GM12891 (cell line): ENCODE measurements around the gene BAHCC1.

ENCODE experiments used
- DNase-seq: peaks from one replicate; pipeline ENCODE4 v3.0.0; 2011; ENCODE audit warnings: low spot score; ENCODE audit not compliant: insufficient read length
- FAIRE-seq: peaks from 2 replicates; lab custom pipeline; 2011; peaks lifted over from hg19 to GRCh38; lab: Jason Lieb, UNC
- PAX5 ChIP-seq: IDR thresholded peaks from 2 replicates; pipeline ENCODE4 v1.6.1; 2011; ENCODE audit warnings: low read length, moderate library complexity, mild to moderate bottlenecking; ENCODE audit not compliant: insufficient read depth, severe bottlenecking
- POLR2A ChIP-seq: IDR thresholded peaks from 2 replicates; pipeline ENCODE4 v1.6.1; 2011; ENCODE audit warnings: low read depth, low read length, control low read depth
- POLR2AphosphoS5 ChIP-seq: IDR thresholded peaks from 2 replicates; pipeline ENCODE4 v1.6.1; 2011; ENCODE audit warnings: low read depth, low read length, control low read depth
- POU2F2 ChIP-seq: IDR thresholded peaks from 2 replicates; pipeline ENCODE4 v1.6.1; 2011; ENCODE audit warnings: low read depth, mild to moderate bottlenecking, control low read depth, low read length, moderate library complexity
- SPI1 ChIP-seq: IDR thresholded peaks from 2 replicates; pipeline ENCODE4 v1.6.1; 2011; ENCODE audit warnings: low read depth, low read length, control low read depth
- TAF1 ChIP-seq: IDR thresholded peaks from 2 replicates; pipeline ENCODE4 v1.6.1; 2011; ENCODE audit warnings: low read depth, low read length, control low read depth

The BAHCC1 gene

DNA sequence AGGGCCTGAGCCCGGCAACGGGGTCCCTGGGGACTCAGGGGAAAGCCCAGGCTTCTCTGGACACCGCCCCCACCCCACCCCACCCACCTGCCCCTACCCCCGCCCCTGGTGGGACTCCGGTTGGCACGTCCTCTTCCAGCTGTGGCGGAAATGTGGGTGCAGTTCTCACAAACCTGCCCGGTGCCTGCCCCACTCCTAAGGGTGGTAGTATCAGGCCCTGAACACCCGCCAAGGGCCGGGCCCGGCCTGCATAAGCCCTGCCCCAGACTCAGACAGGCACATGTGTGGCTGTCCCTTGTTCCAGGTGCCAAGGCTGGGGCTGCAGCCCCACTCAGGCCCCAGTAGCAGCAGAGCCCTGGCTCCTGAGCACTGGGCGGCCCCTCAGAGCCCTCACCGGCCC lies 59.2 kb downstream of the BAHCC1 start:
- DNase-seq, result no peak
- no peak for TF ChIP-seq POU2F2
- TF ChIP-seq POLR2AphosphoS5, result no peak
- TF ChIP-seq TAF1, result no peak
- TF ChIP-seq SPI1, result no peak
- no peak for TF ChIP-seq PAX5
- no peak for TF ChIP-seq POLR2A
- FAIRE-seq, result no peak

- TF ChIP-seq SPI1, result no peak
- TF ChIP-seq TAF1, result no peak
- no peak for TF ChIP-seq POLR2A
- no peak for TF ChIP-seq POU2F2
- no peak for TF ChIP-seq POLR2AphosphoS5
- TF ChIP-seq PAX5, result no peak
- no peak for FAIRE-seq
- DNase-seq, result no peak
Observed at GRCh38 chr17:81455387-81455786, 60.1 kb downstream of the BAHCC1 start.

DNA sequence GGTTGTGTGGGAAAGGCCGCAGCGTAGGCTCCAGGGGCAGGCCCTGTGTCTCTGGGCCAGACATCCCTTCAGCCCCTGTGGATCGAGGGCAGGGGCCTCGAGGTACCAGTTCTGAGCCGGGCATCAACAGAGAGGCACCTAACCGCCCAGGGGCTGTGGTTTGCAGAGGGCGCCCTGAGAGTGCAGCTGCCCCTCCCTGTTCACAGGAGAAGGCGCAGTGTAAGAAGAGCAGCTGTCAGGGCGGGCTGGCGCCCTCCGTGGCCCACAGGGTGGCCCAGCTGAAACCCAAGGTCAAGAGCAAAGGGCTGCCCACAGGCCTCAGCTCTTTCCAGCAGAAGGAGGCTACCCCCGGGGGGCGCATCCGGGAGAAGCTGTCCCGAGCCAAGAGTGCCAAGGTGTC lies 60.8 kb downstream of the BAHCC1 start:
- no peak for FAIRE-seq
- no peak for DNase-seq
- TF ChIP-seq POLR2AphosphoS5, result no peak
- no peak for TF ChIP-seq POLR2A
- no peak for TF ChIP-seq PAX5
- no peak for TF ChIP-seq POU2F2
- no peak for TF ChIP-seq TAF1
- TF ChIP-seq SPI1, result no peak

DNA sequence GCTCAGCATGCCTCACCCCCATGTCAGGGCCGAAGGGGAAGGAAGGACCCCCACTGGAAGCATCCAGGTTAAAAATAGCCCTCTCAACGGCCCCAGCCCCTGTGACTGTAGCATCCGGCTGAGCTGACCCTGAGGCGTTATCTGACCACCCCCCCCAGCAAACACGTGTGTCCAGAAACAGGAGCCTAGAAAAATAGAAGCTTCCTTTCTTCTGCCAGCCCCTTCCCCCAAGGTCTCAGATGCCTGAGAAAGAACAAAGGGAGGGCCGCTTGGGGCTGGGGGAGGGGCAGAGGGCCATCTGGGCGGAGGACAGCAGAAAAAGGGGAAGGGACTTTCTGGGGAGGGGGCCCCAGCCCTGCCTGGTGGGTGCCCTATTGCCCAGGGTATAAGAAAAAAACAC lies 61.5 kb downstream of the BAHCC1 start:
- no peak for TF ChIP-seq SPI1
- TF ChIP-seq TAF1, result no peak
- no peak for TF ChIP-seq PAX5
- TF ChIP-seq POLR2A, result no peak
- TF ChIP-seq POLR2AphosphoS5, result no peak
- TF ChIP-seq POU2F2, result no peak
- no peak for FAIRE-seq
- DNase-seq, result no peak

- FAIRE-seq (no peak), DNase-seq (no peak)
- TF ChIP-seq PAX5, result no peak
Observed at GRCh38 chr17:81457401-81457800, 62.1 kb downstream of the BAHCC1 start.

DNA sequence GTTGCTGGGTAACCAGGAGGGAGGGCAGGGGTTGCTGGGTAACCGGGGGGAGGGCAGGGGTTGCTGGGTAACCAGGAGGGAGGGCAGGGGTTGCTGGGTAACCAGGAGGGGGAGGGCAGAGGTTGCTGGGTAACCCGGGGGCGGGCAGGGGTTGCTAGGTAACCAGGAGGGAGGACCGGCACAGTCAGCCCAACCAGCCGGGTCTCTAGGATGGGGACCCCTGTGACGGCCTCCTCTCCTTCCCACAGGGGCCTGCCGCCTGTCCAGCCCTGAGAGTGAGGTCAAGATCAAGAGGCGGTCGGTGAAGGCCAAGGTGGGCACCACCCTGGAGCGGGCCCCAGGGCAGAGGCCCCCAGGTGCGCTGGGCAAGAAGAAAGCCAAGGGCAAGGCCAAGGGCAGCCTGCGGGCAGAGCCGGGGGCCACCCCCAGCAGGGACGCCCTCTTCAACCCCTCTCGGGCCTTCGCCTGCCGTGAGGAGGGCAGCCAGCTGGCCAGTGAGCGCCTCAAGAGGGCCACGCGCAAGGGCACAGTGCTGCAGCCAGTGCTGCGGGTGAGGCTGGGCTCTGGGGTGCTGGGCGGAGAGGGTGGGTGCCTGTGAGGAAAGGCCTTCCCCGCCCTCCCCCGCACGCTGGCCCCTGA lies 62.8 kb downstream of the BAHCC1 start:
- DNase-seq (no peak), FAIRE-seq (no peak)
- TF ChIP-seq POLR2A, result no peak
- TF ChIP-seq PAX5, result no peak
- no peak for TF ChIP-seq POLR2AphosphoS5
- no peak for TF ChIP-seq POU2F2
- TF ChIP-seq SPI1, result no peak
- TF ChIP-seq TAF1, result no peak

GRCh38 chr17:81458628-81459027 lies 63.4 kb downstream of the BAHCC1 start:
- no peak for DNase-seq
- no peak for FAIRE-seq

GRCh38 chr17:81459224-81459623 lies 64.0 kb downstream of the BAHCC1 start:
- DNase-seq, result no peak
- FAIRE-seq, result no peak
- TF ChIP-seq POU2F2 (no peak), PAX5 (no peak), SPI1 (no peak), TAF1 (no peak)

More at GRCh38 chr17:81458628-81459027, 63.4 kb downstream of the BAHCC1 start:
- TF ChIP-seq PAX5, result no peak
- TF ChIP-seq TAF1, result no peak
- no peak for TF ChIP-seq POLR2A
- no peak for TF ChIP-seq POLR2AphosphoS5
- TF ChIP-seq SPI1, result no peak
- no peak for TF ChIP-seq POU2F2

DNA sequence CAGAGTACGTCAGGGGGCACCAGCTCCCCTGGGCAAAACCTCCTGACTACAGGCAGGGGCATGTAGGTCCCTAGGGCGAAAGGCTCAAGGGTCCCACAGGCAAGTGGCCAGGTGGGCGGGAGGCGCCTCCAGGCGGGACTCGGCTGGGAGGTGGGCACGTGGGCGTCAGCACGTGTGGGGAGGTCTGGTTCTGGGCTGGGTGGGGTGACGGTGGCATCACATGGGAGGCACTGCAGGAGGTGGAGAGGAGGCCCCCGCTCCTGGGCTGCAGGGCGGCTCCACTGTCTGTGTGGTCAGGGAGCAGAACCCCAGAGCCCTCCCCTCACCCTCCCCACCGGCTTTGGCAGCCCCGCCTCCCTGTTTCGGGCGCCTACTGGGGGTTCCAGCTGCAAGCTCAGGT lies 64.6 kb downstream of the BAHCC1 start:
- no peak for TF ChIP-seq POU2F2
- no peak for TF ChIP-seq PAX5
- TF ChIP-seq TAF1, result no peak
- TF ChIP-seq POLR2AphosphoS5, result no peak
- TF ChIP-seq POLR2A, result no peak
- no peak for TF ChIP-seq SPI1
- DNase-seq (no peak), FAIRE-seq (no peak)

GRCh38 chr17:81460856-81461460 lies 65.7 kb downstream of the BAHCC1 start:
- TF ChIP-seq POU2F2, result no peak
- DNase-seq (no peak), FAIRE-seq (no peak)
